ENCODE results near the gene TNIP3.
"Not testable (repeated sequence)": the region's sequence is repeated elsewhere in the genome, so short reads cannot be mapped to it uniquely, and the experiment has no call there.

TNIP3 gene

GRCh38 chr4:121164291-121164690 is at the start of gene TNIP3:
TNIP3 (minus strand) TSS chr4:121164321; CDS start chr4:121164125, 196 bp downstream.
- no peak within 1 kb of the TSS for H3K9ac ChIP-seq (ENCODE audit: low read depth, low read length)
- no peaks in the 10 kb centered on the region for H3K4me1 ChIP-seq (ENCODE audit: insufficient read depth, low read length)

GRCh38 chr4:121212806-121213205 is 48.7 kb upstream of the TNIP3 start:
- H3K9ac ChIP-seq (ENCODE audit: low read depth, low read length) = no peak overlapping the region
- no peaks in the 10 kb centered on the region for H3K4me1 ChIP-seq (ENCODE audit: insufficient read depth, low read length)
- H3K27ac ChIP-seq (ENCODE audit: low read length) = no peak overlapping the region
- no peaks in the 10 kb centered on the region for H3K27me3 ChIP-seq (ENCODE audit: insufficient read depth, low read length)
- no peaks in the 10 kb centered on the region for H3K9me3 ChIP-seq (ENCODE audit: insufficient read depth, low read depth, low read length)
- no peak overlapping the region for H3K4me3 ChIP-seq (ENCODE audit: low read length)
- H3K36me3 ChIP-seq (ENCODE audit: insufficient read depth, low read depth, low read length) = no peaks in the 10 kb centered on the region

More at GRCh38 chr4:121164291-121164690, at the start of gene TNIP3:
- Histone ChIP-seq H3K36me3 (ENCODE audit: insufficient read depth, low read depth, low read length) (no peaks in the 10 kb centered on the region), H3K27me3 (ENCODE audit: insufficient read depth, low read length) (no peaks in the 10 kb centered on the region), H3K4me3 (ENCODE audit: low read length) (no peak within 1 kb of the TSS), H3K9me3 (ENCODE audit: insufficient read depth, low read depth, low read length) (no peaks in the 10 kb centered on the region), H3K27ac (ENCODE audit: low read length) (no peak within 1 kb of the TSS)

- Histone ChIP-seq H3K27ac (ENCODE audit: low read length) (no peak overlapping the region), H3K9me3 (ENCODE audit: insufficient read depth, low read depth, low read length) (no peaks in the 10 kb centered on the region), H3K4me3 (ENCODE audit: low read length) (no peak overlapping the region), H3K4me1 (ENCODE audit: insufficient read depth, low read length) (no peaks in the 10 kb centered on the region), H3K27me3 (ENCODE audit: insufficient read depth, low read length) (no peaks in the 10 kb centered on the region), H3K36me3 (ENCODE audit: insufficient read depth, low read depth, low read length) (no peaks in the 10 kb centered on the region), H3K9ac (ENCODE audit: low read depth, low read length) (no peak overlapping the region)
Observed at GRCh38 chr4:121209171-121209570, 45.0 kb upstream of the TNIP3 start.

- H3K9me3 ChIP-seq (ENCODE audit: insufficient read depth, low read depth, low read length) = no peaks in the 10 kb centered on the region
- no peak overlapping the region for H3K9ac ChIP-seq (ENCODE audit: low read depth, low read length)
- no peaks in the 10 kb centered on the region for H3K4me1 ChIP-seq (ENCODE audit: insufficient read depth, low read length)
- no peak overlapping the region for H3K4me3 ChIP-seq (ENCODE audit: low read length)
- no peak overlapping the region for H3K27ac ChIP-seq (ENCODE audit: low read length)
- H3K27me3 ChIP-seq (ENCODE audit: insufficient read depth, low read length) = no peaks in the 10 kb centered on the region
- no peaks in the 10 kb centered on the region for H3K36me3 ChIP-seq (ENCODE audit: insufficient read depth, low read depth, low read length)
Observed at GRCh38 chr4:121208244-121209007, 44.3 kb upstream of the TNIP3 start.

GRCh38 chr4:121205777-121206176 is 41.7 kb upstream of the TNIP3 start:
- H3K9ac ChIP-seq (ENCODE audit: low read depth, low read length); H3K27ac ChIP-seq (ENCODE audit: low read length); H3K4me3 ChIP-seq (ENCODE audit: low read length); H3K36me3 ChIP-seq (ENCODE audit: insufficient read depth, low read depth, low read length); H3K9me3 ChIP-seq (ENCODE audit: insufficient read depth, low read depth, low read length); H3K27me3 ChIP-seq (ENCODE audit: insufficient read depth, low read length); H3K4me1 ChIP-seq (ENCODE audit: insufficient read depth, low read length): not testable (repeated sequence)

GRCh38 chr4:121200795-121201472 is 36.8 kb upstream of the TNIP3 start:
- Histone ChIP-seq H3K9ac (ENCODE audit: low read depth, low read length) (no peak overlapping the region), H3K9me3 (ENCODE audit: insufficient read depth, low read depth, low read length) (no peaks in the 10 kb centered on the region), H3K27ac (ENCODE audit: low read length) (no peak overlapping the region), H3K36me3 (ENCODE audit: insufficient read depth, low read depth, low read length) (no peaks in the 10 kb centered on the region), H3K27me3 (ENCODE audit: insufficient read depth, low read length) (no peaks in the 10 kb centered on the region), H3K4me3 (ENCODE audit: low read length) (no peak overlapping the region), H3K4me1 (ENCODE audit: insufficient read depth, low read length) (no peaks in the 10 kb centered on the region)

GRCh38 chr4:121199742-121200561 is 35.8 kb upstream of the TNIP3 start:
- H3K4me1 ChIP-seq (ENCODE audit: insufficient read depth, low read length) = no peaks in the 10 kb centered on the region
- H3K9ac ChIP-seq (ENCODE audit: low read depth, low read length) = no peak overlapping the region
- no peak overlapping the region for H3K27ac ChIP-seq (ENCODE audit: low read length)

GRCh38 chr4:121198251-121198650 is 34.1 kb upstream of the TNIP3 start:
- no peaks in the 10 kb centered on the region for H3K4me1 ChIP-seq (ENCODE audit: insufficient read depth, low read length)
- H3K4me3 ChIP-seq (ENCODE audit: low read length) = no peak overlapping the region
- H3K9me3 ChIP-seq (ENCODE audit: insufficient read depth, low read depth, low read length) = no peaks in the 10 kb centered on the region
- H3K9ac ChIP-seq (ENCODE audit: low read depth, low read length) = no peak overlapping the region
- no peaks in the 10 kb centered on the region for H3K27me3 ChIP-seq (ENCODE audit: insufficient read depth, low read length)
- H3K36me3 ChIP-seq (ENCODE audit: insufficient read depth, low read depth, low read length) = no peaks in the 10 kb centered on the region
- H3K27ac ChIP-seq (ENCODE audit: low read length) = no peak overlapping the region

More at GRCh38 chr4:121199742-121200561, 35.8 kb upstream of the TNIP3 start:
- Histone ChIP-seq H3K4me3 (ENCODE audit: low read length) (no peak overlapping the region), H3K9me3 (ENCODE audit: insufficient read depth, low read depth, low read length) (no peaks in the 10 kb centered on the region), H3K36me3 (ENCODE audit: insufficient read depth, low read depth, low read length) (no peaks in the 10 kb centered on the region), H3K27me3 (ENCODE audit: insufficient read depth, low read length) (no peaks in the 10 kb centered on the region)

GRCh38 chr4:121195649-121196048 is 31.5 kb upstream of the TNIP3 start:
- no peak overlapping the region for H3K27ac ChIP-seq (ENCODE audit: low read length)
- no peaks in the 10 kb centered on the region for H3K27me3 ChIP-seq (ENCODE audit: insufficient read depth, low read length)
- H3K4me1 ChIP-seq (ENCODE audit: insufficient read depth, low read length) = no peaks in the 10 kb centered on the region
- no peak overlapping the region for H3K9ac ChIP-seq (ENCODE audit: low read depth, low read length)
- H3K4me3 ChIP-seq (ENCODE audit: low read length) = no peak overlapping the region
- no peaks in the 10 kb centered on the region for H3K9me3 ChIP-seq (ENCODE audit: insufficient read depth, low read depth, low read length)
- no peaks in the 10 kb centered on the region for H3K36me3 ChIP-seq (ENCODE audit: insufficient read depth, low read depth, low read length)

GRCh38 chr4:121192480-121192879 is 28.4 kb upstream of the TNIP3 start:
- Histone ChIP-seq H3K27me3 (ENCODE audit: insufficient read depth, low read length) (no peaks in the 10 kb centered on the region), H3K9ac (ENCODE audit: low read depth, low read length) (no peak overlapping the region), H3K9me3 (ENCODE audit: insufficient read depth, low read depth, low read length) (no peaks in the 10 kb centered on the region), H3K4me3 (ENCODE audit: low read length) (no peak overlapping the region), H3K4me1 (ENCODE audit: insufficient read depth, low read length) (peaks cover 14% of the 10 kb centered on the region), H3K36me3 (ENCODE audit: insufficient read depth, low read depth, low read length) (no peaks in the 10 kb centered on the region), H3K27ac (ENCODE audit: low read length) (no peak overlapping the region)

GRCh38 chr4:121192013-121192412 is 27.9 kb upstream of the TNIP3 start:
- Histone ChIP-seq H3K9me3 (ENCODE audit: insufficient read depth, low read depth, low read length) (no peaks in the 10 kb centered on the region), H3K36me3 (ENCODE audit: insufficient read depth, low read depth, low read length) (no peaks in the 10 kb centered on the region), H3K4me3 (ENCODE audit: low read length) (no peak overlapping the region)

More at GRCh38 chr4:121192013-121192412, 27.9 kb upstream of the TNIP3 start:
- H3K27me3 ChIP-seq (ENCODE audit: insufficient read depth, low read length) = no peaks in the 10 kb centered on the region
- no peak overlapping the region for H3K27ac ChIP-seq (ENCODE audit: low read length)
- H3K4me1 ChIP-seq (ENCODE audit: insufficient read depth, low read length) = peaks cover 14% of the 10 kb centered on the region
- H3K9ac ChIP-seq (ENCODE audit: low read depth, low read length) = no peak overlapping the region

All from iPS-20b (cell line).